GM12878 (cell line): ENCODE measurements around the gene PFKL.

ENCODE experiments used
- CHD2 ChIP-seq: IDR thresholded peaks from 2 replicates; pipeline ENCODE4 v1.6.1; 2011; ENCODE audit warnings: low read depth, low read length, improper control_type of control experiment, borderline replicate concordance
- CTCF ChIP-seq, 3 experiments: IDR thresholded peaks in 2 of 3; conservative IDR thresholded peaks in 1 of 3; 2 replicates each; pipeline ENCODE4 v1.5.1; 2011; ENCODE audit warnings: low read depth in 3 of 3, low read length in 3 of 3, mild to moderate bottlenecking in 3 of 3, control low read depth in 2 of 3, moderate library complexity in 2 of 3, inconsistent platforms in 1 of 3, mixed read lengths in 1 of 3; ENCODE audit not compliant: control insufficient read depth in 2 of 3, insufficient read depth in 1 of 3; ENCODE audit errors: extremely low read depth in 1 of 3
- DPF2 ChIP-seq: fragments of 450-650 bp; IDR thresholded peaks from 2 replicates; pipeline ENCODE4 v1.6.1; 2017; ENCODE audit warnings: mild to moderate bottlenecking
- JUND ChIP-seq: IDR thresholded peaks from 2 replicates; pipeline ENCODE4 v1.6.1; 2012; ENCODE audit warnings: low read depth, mild to moderate bottlenecking, low read length, improper control_type of control experiment, moderate library complexity
- MAX ChIP-seq: IDR thresholded peaks from 2 replicates; pipeline ENCODE4 v1.6.1; 2012; ENCODE audit warnings: low read depth, low read length, improper control_type of control experiment
- STAT1 ChIP-seq: fragments of 450-650 bp; conservative IDR thresholded peaks from 2 replicates; pipeline ENCODE4 v1.6.1; 2014; ENCODE audit warnings: antibody characterized with exemption, mild to moderate bottlenecking
- TCF12 ChIP-seq: IDR thresholded peaks from 2 replicates; pipeline ENCODE4 v1.6.1; 2011; ENCODE audit warnings: low read depth, mild to moderate bottlenecking, low read length

- TF ChIP-seq DPF2, result no peak
- no peak for TF ChIP-seq CTCF (IDR thresholded peaks at IDR 0.05 in 2 of 3, conservative IDR thresholded peaks at IDR 0.05 in 1 of 3; ENCODE audit: control insufficient read depth in 2 of 3, extremely low read depth in 1 of 3, insufficient read depth in 1 of 3, low read depth in 3 of 3, low read length in 3 of 3)
- no peak for TF ChIP-seq CHD2
- TF ChIP-seq JUND, result no peak
- no peak for TF ChIP-seq STAT1
- TF ChIP-seq TCF12, result no peak
- TF ChIP-seq MAX, result no peak
Observed at GRCh38 chr21:44296916-44297315, 2.9 kb upstream of the PFKL start.
